Spleen (tissue), 11 donors: ENCODE measurements around the gene MRO. TPM values are rescaled to one million over a fixed set of nuclear protein-coding genes. Genes with fewer than 3 reads are reported as not detected.

ENCODE experiments used
- DNase-seq: peaks from one replicate; pipeline ENCODE4 v3.0.0-alpha.2; 2020
- H3K27ac ChIP-seq, 8 donors: fragments of 200-600 bp; sonication (generic) in 7 of 8; 1 replicate in 4 of 8; 2 replicates in 4 of 8; pipeline versions ENCODE4 v1.5.0 to v1.8.0; 2016 to 2021; ENCODE audit warnings: inconsistent platforms in 4 of 8, mild to moderate bottlenecking in 4 of 8, moderate library complexity in 1 of 8
- H3K27me3 ChIP-seq, 7 donors: fragments of 200-600 bp; sonication (generic) in 6 of 7; replicated peaks in 1 of 7; 1 replicate in 4 of 7; 2 replicates in 3 of 7; pipeline versions ENCODE4 v1.5.0 to v1.8.0; 2016 to 2021; ENCODE audit warnings: inconsistent platforms in 3 of 7, mild to moderate bottlenecking in 1 of 7
- H3K36me3 ChIP-seq, 6 donors: fragments of 200-600 bp; sonication (generic) in 5 of 6; 1 replicate in 4 of 6; 2 replicates in 2 of 6; pipeline versions ENCODE4 v1.5.0 to v1.8.0; 2016 to 2021; ENCODE audit warnings: inconsistent platforms in 2 of 6
- H3K4me1 ChIP-seq, 6 donors: fragments of 200-600 bp; sonication (generic) in 5 of 6; 1 replicate in 3 of 6; 2 replicates in 3 of 6; pipeline versions ENCODE4 v1.5.0 to v1.8.0; 2016 to 2021; ENCODE audit warnings: inconsistent platforms in 3 of 6
- H3K4me3 ChIP-seq, 8 donors: fragments of 200-600 bp; sonication (generic) in 7 of 8; 1 replicate in 4 of 8; 2 replicates in 4 of 8; pipeline versions ENCODE4 v1.5.0 to v1.8.0; 2016 to 2021; ENCODE audit warnings: inconsistent platforms in 4 of 8, mild to moderate bottlenecking in 4 of 8, moderate library complexity in 2 of 8
- H3K9me3 ChIP-seq, 8 donors: fragments of 200-600 bp; sonication (generic) in 7 of 8; 1 replicate in 4 of 8; 2 replicates in 4 of 8; pipeline versions ENCODE4 v1.5.0 to v1.8.0; 2016 to 2021; ENCODE audit warnings: inconsistent platforms in 4 of 8
- CTCF ChIP-seq, 11 experiments: fragments of 200-600 bp in 7 of 11; fragments of 450-650 bp in 4 of 11; sonication (generic) in 4 of 11; IDR thresholded peaks in 8 of 11; conservative IDR thresholded peaks in 3 of 11; 1 replicate in 7 of 11; 2 replicates in 4 of 11; pipeline versions ENCODE4 v1.4.0 to v1.8.0; 2016 to 2021; ENCODE audit warnings: antibody characterized with exemption in 11 of 11, inconsistent platforms in 4 of 11, mild to moderate bottlenecking in 1 of 11
- POLR2A ChIP-seq, 3 donors: fragments of 450-650 bp; IDR thresholded peaks; one replicate each; pipeline ENCODE4 v1.5.1; 2017; ENCODE audit warnings: antibody characterized with exemption in 3 of 3, mild to moderate bottlenecking in 1 of 3
- POLR2AphosphoS5 ChIP-seq, 3 donors: sonication (generic); formaldehyde crosslinking; IDR thresholded peaks; one replicate each; pipeline ENCODE4 v1.5.1; 2017; ENCODE audit warnings: antibody characterized with exemption in 3 of 3
- WGBS, 5 donors: extraction: QIAGEN DNeasy Blood & Tissue Kit in 3 of 5; methylation state at CpG; one replicate each; pipeline versions ENCODE4 v1.1.5 to v1.1.7; 2013 to 2018; 5-methylcytosine and 5-hydroxymethylcytosine counted together
- intact Hi-C: fragments of 100-400 bp; cut with DNase I; formaldehyde crosslinking; loops from one replicate; pipeline ENCODE4 v1.15.0; 2023; ENCODE audit warnings: low total_unique reads
- polyA plus RNA-seq, 3 donors: library from polyadenylated mRNA; stranded (reverse); fragments of 200-250 nt; gene quantifications; one replicate each; pipeline ENCODE4 v1.2.1, GENCODE V29; 2013
- total RNA-seq, 7 donors: library from RNA; depleted of rRNA in 3 of 7; stranded (reverse); fragments of >200 nt in 3 of 7; fragmentation: NEBNext Ultra II Directional in 4 of 7; extraction: Animal tissue kit (Norgen Biotek cat#: 25700) in 4 of 7; gene quantifications; one replicate each; pipeline versions ENCODE4 v1.1.0 to v1.2.1, GENCODE V29; 2016 to 2021
- donor health status: healthy with polysubstance abuse.
- donor health status: DM: no; HTN: no; CAD: no; lungs with moderate emphysema.
- donor health status: DM: no; HTN: no; CAD: no.
- donor health status: Bipolar disorder and iron deficiency.
- donor health status: healthy.
- donor health status: DM: no; HTN: no; CAD: no.
- donor health status: DM: yes; HTN: yes; CAD: no.

MRO gene
- total and polyA plus RNA-seq, 10 donors = 0.48 to 8.1 (median 4.1) TPM

GRCh38 chr18:50819027-50819727 lies 639 bp downstream of the MRO start:
- peak; percentile 81 for DNase-seq
- Histone ChIP-seq H3K4me3 (peak overlapping the region in 7 of 8 donors; percentile 1 to 59 (median 20)), H3K9me3 (no peaks in the 10 kb centered on the region), H3K36me3 (no peaks in the 10 kb centered on the region), H3K27ac (peak overlapping the region in 3 of 8 donors; percentile 22 to 81 (median 76)), H3K27me3 (peaks cover 0 to 9% (median 0%) of the 10 kb centered on the region in 7 donors), H3K4me1 (peaks cover 20 to 77% (median 31%) of the 10 kb centered on the region in 6 donors)
- WGBS, 5 donors = 12 to 20% (median 17%) methylated on average over 12 to 16 of the region's 16 CpGs
- intact Hi-C loops = no loop called here
- TF ChIP-seq POLR2AphosphoS5 (IDR thresholded peaks at IDR 0.05) (no peak), POLR2A (IDR thresholded peaks at IDR 0.05) (no peak), CTCF (IDR thresholded peaks at IDR 0.05 in 8 of 11, conservative IDR thresholded peaks at IDR 0.05 in 3 of 11) (no peak)

- intact Hi-C loops = no loop called here
- peaks cover 0 to 9% (median 0%) of the 10 kb centered on the region in 7 donors for H3K27me3 ChIP-seq
- 68 to 80% (median 74%) methylated on average over 7 of the region's 7 CpGs for WGBS, 5 donors
These were observed 3.2 kb downstream of the MRO start for GRCh38 chr18:50816419-50817166.

GRCh38 chr18:50814395-50814794 lies 5.4 kb downstream of the MRO start:
- 50 to 68% (median 62%) methylated on average over 7 of the region's 7 CpGs for WGBS, 5 donors
- H3K27me3 ChIP-seq = peaks cover 0 to 6% (median 0%) of the 10 kb centered on the region in 7 donors
- intact Hi-C loops = no loop called here
- TF ChIP-seq CTCF (IDR thresholded peaks at IDR 0.05 in 8 of 11, conservative IDR thresholded peaks at IDR 0.05 in 3 of 11) (no peak), POLR2A (IDR thresholded peaks at IDR 0.05) (no peak), POLR2AphosphoS5 (IDR thresholded peaks at IDR 0.05) (no peak)
- no peaks in the 10 kb centered on the region for H3K9me3 ChIP-seq
- DNase-seq = no peak
- no peak overlapping the region for H3K4me3 ChIP-seq
- no peaks in the 10 kb centered on the region for H3K36me3 ChIP-seq
- no peak overlapping the region for H3K27ac ChIP-seq
- H3K4me1 ChIP-seq = peaks cover 2 to 60% (median 12%) of the 10 kb centered on the region in 6 donors

More at GRCh38 chr18:50816419-50817166, 3.2 kb downstream of the MRO start:
- H3K27ac ChIP-seq = peak overlapping the region in 2 of 8 donors; percentile 38 to 47
- peaks cover 20 to 75% (median 31%) of the 10 kb centered on the region in 6 donors for H3K4me1 ChIP-seq
- H3K4me3 ChIP-seq = no peak overlapping the region
- no peaks in the 10 kb centered on the region for H3K36me3 ChIP-seq
- no peaks in the 10 kb centered on the region for H3K9me3 ChIP-seq
- no peak for DNase-seq
- TF ChIP-seq POLR2A (IDR thresholded peaks at IDR 0.05) = no peak
- peak in 1 of 3 donors; percentile 48 for TF ChIP-seq POLR2AphosphoS5 (IDR thresholded peaks at IDR 0.05)

- Histone ChIP-seq H3K4me1 (peaks cover 0 to 58% (median 10%) of the 10 kb centered on the region in 6 donors), H3K4me3 (no peak overlapping the region), H3K27me3 (no peaks in the 10 kb centered on the region), H3K27ac (no peak overlapping the region), H3K36me3 (no peaks in the 10 kb centered on the region), H3K9me3 (no peaks in the 10 kb centered on the region)
- intact Hi-C loops = no loop called here
- 84 to 92% (median 88%) methylated on average over 2 of the region's 2 CpGs for WGBS, 5 donors
- TF ChIP-seq CTCF (IDR thresholded peaks at IDR 0.05 in 8 of 11, conservative IDR thresholded peaks at IDR 0.05 in 3 of 11) = no peak
- no peak for TF ChIP-seq POLR2A (IDR thresholded peaks at IDR 0.05)
- TF ChIP-seq POLR2AphosphoS5 (IDR thresholded peaks at IDR 0.05) = no peak
- no peak for DNase-seq
These were observed 6.5 kb downstream of the MRO start for GRCh38 chr18:50813353-50813752.
